ENCODE data around the gene NOP16.

Gene NOP16

DNA sequence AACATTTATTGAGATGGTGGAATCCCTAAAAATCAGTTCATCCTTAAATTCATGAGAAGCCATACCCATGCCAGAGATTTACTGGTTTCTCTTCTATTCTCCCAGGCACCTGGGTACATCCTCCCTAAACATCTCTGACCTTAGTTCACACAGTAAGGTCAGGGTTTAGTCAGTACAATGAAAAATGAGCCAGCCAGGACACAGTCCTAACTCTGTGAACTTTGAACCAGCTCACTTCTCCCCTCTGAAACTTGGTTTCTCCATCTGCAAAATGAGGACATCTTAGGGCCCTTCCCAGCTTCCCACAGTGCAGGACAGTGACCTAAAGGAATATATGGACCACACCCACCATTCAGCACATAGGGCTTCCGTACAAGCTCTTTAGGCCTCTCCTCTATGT is 1.9 kb downstream of the NOP16 start:
- no peak for DNase-seq (ENCODE audit: low read depth)

GRCh38 chr5:176384991-176385390 is 3.4 kb downstream of the NOP16 start:
- no peak for DNase-seq (ENCODE audit: low read depth)

- no peak for DNase-seq (ENCODE audit: low read depth)
Observed at GRCh38 chr5:176384366-176384930, 4.0 kb downstream of the NOP16 start.

DNA sequence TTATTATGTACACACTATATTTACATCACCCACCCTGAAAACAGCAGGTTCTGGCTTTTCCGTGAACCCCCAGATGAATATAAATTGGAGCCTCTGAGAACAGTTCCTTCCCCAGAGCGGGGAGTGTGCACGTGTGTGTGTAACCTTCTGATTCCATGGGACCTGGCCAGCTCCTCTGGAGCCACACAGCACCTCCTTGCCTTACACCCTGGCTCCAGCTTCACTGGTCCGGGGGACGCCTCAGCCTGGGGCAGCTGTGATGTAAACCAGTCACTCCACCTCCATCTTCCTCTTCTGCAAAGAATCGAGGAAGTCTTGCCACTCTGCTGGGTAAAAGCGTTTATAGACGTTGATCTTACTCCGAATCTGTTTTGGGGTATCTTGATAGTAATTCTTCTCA is 4.4 kb downstream of the NOP16 start:
- no peak for DNase-seq (ENCODE audit: low read depth)

- DNase-seq (ENCODE audit: low read depth): no peak
Observed at GRCh38 chr5:176383248-176383905, 5.0 kb downstream of the NOP16 start.

GRCh38 chr5:176382721-176383120 is 5.7 kb downstream of the NOP16 start:
- no peak for DNase-seq (ENCODE audit: low read depth)

DNA sequence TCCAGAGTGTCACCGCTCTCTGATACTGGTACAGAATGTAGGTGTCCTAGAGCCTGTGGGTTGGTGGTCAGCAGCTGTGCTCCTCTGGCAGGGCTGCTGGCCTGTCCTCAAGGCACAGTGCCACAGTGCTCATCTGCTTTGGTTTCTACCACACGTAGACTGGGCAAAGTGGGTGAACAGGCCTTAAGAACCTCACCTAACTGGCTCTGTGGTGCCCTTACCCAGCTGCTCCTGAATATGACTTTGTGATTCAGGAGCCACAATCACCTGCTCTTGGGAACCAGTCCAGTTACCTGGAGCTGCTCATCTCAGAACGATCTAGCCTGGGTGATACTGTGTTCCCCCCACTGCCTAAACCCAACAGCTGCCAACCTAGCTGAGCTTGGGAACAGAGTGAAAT is 6.4 kb downstream of the NOP16 start:
- DNase-seq (ENCODE audit: low read depth): no peak

DNA sequence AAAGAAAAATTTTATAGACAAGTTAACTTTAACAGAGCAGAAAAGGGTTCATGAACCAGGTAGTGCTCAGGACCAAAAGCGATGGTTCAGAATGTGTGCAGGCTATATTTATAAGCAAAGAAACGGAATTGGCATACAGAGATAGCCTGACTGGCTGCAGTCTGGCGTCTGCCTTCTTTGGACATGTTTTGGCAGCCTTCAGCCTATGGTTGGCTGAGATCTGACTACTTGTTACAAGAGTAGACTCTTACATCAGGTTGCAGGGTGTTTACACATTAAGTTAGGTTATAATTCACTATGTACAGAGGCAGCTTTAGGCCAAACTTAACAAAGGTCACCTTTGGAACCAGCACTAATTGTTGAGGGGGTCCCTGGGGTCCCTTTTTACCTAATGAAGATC is 7.0 kb downstream of the NOP16 start:
- DNase-seq (ENCODE audit: low read depth): no peak

DNA sequence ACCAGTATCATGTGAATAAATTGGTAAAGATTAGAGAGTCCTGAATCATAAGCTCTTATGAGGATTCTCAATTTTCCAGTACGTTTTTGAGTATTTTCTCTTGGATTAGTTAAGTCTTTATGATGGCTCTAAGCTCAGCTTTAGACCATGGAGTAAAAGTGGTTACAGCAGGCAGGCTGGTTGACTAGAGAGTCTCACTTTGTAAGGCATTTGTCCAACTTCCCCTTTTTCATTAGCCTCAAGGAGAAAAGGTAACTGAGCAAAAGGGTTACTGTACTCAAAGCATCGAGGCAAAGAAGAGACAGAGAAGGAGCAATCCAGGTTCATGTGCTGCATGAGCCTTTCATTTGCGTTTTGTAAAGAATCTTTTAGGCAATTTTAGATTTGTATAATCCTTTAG is 8.5 kb downstream of the NOP16 start:
- DNase-seq (ENCODE audit: low read depth): no peak

DNA sequence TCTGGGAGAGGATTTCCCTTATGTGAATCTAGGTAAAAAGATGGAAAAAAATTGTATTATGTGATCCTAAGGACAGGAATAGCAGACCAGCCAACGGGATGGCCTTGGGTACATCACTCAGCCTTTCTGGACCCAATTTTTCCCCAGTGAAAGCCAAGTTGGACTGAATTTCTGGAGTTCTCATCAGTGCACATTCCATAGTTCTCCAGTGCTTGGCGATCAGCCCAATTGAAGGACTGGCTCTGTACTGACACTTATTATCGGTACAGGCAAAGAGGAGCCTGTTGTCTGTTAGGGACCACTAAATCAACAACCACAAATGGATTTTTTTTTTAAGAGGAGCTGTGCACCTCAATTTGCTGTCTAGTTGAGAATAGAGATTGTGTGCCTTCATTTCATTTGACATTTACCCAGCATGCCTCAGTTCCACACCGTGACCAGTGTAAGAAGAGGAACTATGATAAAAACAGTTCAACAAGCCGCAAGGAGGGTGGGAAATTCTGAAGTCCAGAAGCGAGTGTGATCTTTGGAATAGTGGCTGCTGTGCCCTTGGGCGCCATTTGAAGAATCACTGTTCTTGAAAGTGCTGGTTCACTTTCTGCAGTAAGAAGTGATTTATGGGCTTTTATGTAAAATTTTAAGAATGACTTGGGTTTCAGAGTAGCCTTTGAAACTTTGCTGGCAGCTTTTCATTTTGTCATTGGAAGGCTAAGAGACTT is 15.1 kb downstream of the NOP16 start:
- DNase-seq (ENCODE audit: low read depth): no peak

DNA sequence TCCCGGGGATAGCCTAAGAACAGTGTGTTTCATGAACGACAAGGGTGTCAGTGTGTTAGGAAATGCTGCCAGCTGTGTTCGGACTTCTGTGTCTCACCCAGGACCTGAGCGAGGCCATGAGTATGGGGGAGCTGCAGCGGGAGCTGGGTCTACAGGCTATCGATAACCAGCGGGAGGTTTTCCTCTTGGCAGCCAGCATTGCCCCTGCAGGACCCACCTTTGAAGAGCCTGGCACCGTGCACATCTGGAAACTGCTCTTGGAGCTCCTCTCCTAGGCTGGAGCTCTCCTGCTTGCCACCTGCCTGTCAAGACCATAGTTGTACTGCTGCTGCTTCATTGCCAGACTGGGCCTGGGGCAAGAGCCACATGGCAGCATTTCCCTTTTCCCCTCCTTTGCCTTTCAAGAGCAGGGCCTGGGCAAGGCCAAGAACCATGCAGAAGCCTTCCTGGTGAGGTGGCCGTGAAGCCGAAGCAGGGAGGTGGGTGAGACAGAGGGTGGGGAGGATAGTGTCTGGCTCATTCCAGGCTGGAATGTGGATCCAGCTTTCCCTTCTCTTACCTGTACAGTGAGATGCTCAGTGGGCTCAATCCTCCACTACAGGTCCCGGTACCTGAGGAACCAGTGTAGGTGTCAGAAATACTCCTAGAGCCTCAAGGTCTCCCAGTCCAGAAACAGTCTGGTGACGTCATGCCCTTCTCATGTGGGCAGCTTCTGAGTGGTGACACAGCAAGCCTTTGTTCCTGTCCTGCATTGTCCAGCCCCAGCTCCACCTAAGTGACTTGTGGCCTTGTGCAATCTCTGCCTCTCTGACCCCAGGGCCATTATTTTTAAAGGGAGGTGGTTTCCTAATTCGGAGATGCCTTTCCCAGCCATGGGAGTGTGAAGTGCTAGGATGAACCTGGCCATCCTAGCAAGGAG is 16.5 kb downstream of the NOP16 start:
- DNase-seq (ENCODE audit: low read depth): no peak

DNA sequence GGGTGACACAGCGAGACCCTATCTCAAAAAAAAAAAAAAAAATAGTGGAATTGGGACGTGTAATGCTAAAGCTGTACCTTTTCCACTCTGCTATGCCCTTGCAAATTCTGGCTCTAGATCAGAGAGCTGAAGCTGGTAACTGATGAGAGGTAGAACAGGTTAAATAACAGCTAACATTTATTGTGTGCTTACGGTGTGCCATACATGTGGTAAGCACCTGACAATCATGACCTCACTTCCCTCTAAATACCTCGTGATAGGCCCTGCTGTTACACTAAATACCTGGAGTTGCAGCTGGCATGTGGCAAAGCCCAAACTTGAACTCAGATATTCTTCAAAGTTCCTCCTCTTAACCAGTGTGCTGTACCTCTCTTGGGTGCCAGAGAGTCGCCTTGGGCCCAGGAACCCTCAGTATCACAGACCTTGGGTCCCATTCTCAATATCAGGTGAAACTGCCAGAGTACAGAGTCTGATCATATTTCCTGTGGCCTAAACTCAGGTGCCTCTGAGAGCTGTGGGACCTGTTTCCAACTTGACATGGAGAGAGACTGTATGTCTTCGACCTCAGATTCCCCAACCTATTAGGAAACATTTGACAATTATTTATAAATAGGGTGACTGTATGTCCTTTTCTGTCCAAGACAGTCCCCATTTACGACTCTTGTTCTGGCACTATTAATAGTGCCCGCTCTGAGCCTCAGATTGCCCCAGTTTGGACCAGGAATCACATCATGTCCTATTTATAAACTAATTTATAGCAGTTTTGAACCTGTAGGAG is 18.3 kb downstream of the NOP16 start:
- no peak for DNase-seq (ENCODE audit: low read depth)

DNA sequence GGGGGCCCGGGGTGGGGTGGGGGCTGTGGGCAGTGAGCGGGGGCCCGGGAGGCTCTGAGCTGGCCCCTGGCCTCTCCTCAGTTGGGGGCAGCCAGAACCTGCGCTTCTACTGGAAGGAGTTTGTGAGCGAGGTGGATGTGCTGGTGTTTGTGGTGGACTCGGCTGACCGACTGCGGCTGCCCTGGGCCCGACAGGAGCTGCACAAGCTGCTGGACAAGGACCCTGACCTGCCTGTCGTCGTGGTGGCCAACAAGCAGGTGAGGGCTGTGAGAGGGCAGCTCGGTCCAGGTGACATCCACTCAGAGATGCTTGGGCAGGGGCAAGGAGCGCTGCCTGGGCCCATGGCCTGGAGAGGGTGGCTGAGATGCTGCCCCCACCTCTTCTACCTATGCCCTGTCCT is 19.7 kb downstream of the NOP16 start:
- DNase-seq (ENCODE audit: low read depth): no peak

- DNase-seq (ENCODE audit: low read depth): no peak
Observed at GRCh38 chr5:176366232-176366894, 22.0 kb downstream of the NOP16 start.

GRCh38 chr5:176365351-176366231 is 22.8 kb downstream of the NOP16 start, which contains the start of gene ARL10:
Gene ARL10, plus strand, starts transcription at chr5:176365487. Its CDS starts 77 bp downstream, at chr5:176365564.
- DNase-seq (ENCODE audit: low read depth): peak; percentile 63

DNA sequence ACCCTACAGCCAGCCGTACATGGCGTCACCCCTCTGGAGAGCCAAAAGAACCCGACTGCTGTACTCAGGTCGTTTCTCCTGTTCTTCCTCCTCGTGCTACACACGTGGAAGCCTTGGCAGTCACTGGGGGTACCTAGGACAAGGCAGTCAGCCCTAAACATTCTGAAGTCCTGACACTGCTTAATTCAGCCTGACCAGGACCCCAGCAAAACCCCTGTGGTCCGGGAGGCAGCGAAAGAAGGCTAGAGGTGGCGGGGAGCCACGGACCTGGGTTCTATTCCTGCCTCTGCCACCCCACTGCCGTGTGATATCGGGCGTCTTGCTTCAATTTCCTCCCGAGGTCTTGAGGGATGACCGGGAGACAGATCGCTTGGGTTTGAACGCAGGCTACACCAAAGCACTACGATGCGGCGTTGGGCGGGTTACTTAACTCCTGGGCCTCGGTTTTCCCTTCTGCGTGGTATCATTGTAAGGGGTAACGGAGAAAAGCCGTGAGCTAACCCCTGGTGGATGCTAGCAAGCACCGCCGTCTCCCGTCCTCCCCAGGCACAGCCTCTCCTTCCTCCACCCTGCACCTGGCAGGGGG is 23.5 kb downstream of the NOP16 start:
- DNase-seq (ENCODE audit: low read depth): no peak

- no peak for DNase-seq (ENCODE audit: low read depth)
Observed at GRCh38 chr5:176362233-176362490, 26.2 kb downstream of the NOP16 start.

- DNase-seq (ENCODE audit: low read depth): peak; percentile 63
Observed at GRCh38 chr5:176361437-176362232, 26.8 kb downstream of the NOP16 start, which contains the start of gene KIAA1191. Gene KIAA1191, minus strand, starts transcription at chr5:176361764. Its CDS starts 2,256 bp downstream, at chr5:176359508.

DNA sequence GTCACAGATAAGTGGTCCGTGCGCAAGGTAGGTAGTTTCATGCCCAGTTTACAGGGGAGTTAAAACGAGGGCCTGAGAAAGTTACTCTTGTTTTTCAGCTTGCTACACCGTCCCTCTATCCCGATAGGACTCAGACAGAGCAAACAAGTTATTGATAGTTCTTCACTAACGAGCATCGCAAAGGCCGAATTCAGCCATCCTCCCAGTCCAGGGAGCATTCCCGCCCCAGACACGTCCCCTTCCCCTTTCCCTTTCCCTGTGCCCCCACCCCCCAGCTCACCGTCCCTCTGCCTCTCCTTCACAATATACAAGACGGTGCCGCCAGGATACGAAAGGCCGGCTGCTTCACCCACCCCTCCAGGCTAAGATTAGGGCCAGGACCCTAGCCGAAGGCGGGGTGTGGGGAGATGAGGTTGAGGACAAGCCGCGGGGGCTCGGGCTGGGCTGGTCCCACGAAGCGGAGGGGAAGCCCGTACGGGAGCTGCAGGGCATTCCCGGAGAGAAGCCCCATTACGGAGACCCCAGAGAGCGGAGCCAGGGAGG is 27.4 kb downstream of the NOP16 start:
- no peak for DNase-seq (ENCODE audit: low read depth)

Measured in HS-5 (cell line).